Renal cortical epithelial cell (primary cell): ENCODE measurements around the gene CRP. TPM values are rescaled to one million over a fixed set of nuclear protein-coding genes. Genes with fewer than 3 reads are reported as not detected.
"Not testable (repeated sequence)": the region's sequence is repeated elsewhere in the genome, so short reads cannot be mapped to it uniquely, and the experiment has no call there.

Experiments used
- DNase-seq: peaks from one replicate; pipeline ENCODE4 v3.0.0-alpha.2; 2011; ENCODE audit warnings: low read depth
- total RNA-seq: library from RNA; depleted of rRNA; stranded (reverse); fragments of >200 nt; gene quantifications from 2 replicates; pipeline ENCODE4 v1.2.3, GENCODE V29; 2014

The CRP gene
- total RNA-seq, 1 donor from 2014 or later = not detected

DNA sequence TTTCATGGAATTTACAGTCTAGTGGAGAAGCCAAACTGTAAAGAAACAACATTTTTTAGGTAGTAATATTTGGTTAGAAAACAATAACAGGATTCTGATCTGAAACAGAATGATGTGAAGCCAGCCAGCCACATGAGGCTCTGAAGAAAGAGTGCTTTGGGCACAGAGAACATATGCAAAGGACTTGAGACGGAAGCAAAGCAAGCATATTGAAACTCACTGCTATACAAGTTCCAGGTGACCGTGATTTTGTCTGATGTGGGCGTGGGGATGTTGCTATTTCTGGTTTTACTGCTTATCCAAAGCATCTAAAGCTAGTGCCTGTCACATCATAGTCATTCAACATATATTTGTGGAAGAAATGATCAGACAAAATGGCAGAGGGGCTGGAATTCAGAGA is 14.7 kb downstream of the CRP start:
- no peak for DNase-seq

DNA sequence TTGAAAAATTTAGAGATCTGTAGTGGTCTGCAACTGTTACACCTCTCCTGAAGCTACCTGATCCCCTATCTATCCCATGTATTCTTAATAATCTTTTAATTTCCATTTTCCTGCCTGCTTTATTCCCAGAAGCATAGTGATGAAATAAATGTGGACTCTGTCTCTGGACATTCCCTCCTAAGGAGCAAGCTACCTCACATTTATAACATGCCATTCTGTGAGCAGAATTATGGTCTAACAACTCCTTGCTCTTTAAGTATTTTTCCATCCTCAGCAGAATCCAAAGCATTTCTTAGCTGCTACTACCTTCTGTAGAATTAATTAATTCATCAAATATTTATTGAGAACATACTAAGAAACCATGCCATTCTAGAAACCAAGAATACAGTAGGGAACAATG is 15.1 kb downstream of the CRP start:
- no peak for DNase-seq

DNA sequence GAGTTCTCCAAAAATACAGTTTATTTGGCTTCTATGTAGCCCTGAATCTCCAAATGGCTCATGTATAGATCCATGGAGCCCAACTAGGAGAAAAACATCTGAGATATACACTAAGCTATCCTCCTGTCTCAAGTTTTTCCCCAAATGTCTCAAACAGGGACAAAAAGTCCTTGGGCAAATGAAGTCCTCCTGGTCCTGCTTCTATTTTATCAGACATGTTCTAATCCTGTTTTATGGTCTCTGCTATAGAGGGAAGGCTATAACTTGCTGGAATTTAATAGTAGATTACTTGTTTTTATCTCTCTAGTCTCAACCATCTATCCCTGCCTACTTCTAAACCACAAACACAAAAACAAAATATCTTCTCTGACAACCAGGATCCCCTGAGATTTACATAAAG is 26.9 kb downstream of the CRP start:
- DNase-seq = no peak

DNA sequence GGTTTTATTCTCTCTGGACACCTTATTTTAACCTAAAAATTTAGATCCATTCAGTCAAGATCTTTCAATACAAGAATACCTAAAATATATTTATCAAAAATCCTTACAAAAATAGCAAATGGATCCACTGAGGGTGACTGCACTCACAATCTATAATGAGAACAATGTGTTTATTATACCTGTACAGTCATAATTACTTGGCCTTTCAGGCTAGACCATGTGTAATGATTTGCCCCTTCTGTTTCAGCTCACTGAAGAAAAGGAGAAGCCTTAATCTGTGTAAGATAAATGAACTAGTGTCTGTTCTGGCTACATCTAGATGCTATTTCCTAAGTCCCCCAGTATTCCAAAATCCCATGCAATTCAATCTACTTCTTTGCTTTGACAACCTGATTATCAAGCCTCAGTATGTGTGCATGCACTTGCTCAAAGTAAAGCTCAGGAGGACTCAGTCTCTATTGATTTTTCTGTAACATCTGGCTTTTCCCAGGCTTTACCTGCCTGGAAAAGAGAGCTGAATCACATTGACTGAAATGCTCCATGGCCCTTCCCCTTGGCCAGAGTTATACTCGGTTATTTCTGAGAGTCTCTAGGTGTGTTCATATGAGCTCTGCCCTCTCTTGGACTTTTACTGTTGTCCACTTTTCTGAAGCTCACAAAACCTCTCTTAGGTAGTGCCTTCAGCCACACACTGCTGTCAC is 27.6 kb downstream of the CRP start:
- no peak for DNase-seq

DNA sequence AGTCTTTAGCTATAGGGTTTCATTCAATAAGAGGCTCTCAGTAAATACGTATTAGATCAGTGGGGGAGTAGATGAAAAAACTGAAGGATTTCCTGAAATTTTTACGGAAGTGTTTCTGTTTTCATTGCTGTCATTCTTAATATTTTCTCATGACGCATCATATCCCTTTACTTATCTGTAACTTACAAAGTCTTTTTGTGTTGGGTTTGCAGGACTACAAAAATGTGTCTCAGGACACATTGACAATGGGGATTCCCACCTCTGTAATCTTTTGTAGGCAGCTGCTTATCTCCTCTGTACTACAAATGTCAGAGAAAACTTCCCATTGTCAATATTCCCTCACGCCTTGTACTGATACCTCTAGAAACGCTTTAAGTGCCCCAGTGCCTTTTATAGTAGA is 35.5 kb downstream of the CRP start:
- DNase-seq = no peak

DNA sequence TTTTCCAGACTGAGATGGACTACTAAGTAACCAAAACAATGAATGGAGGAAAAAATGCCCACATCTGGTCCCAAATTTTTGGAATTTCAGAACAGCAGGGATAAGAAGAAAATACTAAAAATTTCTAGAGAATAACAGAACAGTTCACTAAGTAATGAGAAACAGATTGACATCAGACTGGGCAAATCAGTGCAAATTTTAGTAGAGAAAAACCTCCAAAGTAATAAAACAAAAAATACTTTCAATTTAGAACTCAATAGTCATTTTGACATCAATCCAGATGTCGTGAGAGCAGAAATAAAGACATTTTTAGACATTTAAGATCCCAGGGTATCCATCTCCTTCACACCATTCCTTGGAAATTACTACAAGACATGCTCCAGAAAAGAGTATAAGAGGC is 39.3 kb downstream of the CRP start:
- DNase-seq = no peak

DNA sequence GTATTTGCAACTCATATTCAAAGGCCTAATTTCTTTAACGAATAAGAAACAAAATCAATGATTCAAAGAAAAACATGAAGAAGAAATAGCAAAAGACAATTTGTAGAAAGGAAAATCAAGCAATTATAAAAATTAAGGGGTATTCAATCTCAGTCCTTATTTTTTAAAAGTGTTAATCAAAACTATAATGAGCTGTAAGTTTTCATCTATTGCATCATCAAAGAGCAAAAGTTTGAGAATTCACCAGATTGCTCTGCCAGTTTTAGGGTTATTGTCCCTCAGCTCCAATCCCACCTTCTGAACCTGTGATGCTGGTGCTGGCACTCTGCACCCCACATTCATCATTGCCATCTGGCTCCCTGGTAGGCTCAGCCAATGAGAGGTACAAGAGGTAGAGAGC is 42.0 kb downstream of the CRP start:
- DNase-seq = not testable (repeated sequence)

DNA sequence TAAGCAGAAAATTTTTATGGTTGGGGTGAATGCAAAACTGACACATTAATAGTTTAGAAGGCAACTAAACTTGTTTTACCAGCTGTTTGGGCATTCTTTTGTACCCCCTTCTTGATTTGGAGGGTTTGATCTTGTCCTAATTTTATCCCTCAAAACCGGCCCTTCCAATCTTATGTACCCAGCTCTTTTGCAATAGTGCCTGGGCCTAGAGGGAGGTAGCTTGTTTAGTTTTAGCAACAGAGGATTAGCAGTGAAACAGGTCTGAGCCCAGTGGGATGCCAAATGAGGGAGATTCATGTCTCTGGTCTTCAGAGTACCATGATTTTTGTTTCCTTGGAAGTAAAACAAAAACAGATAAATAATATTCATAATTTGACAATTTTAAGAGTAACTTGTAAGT is 45.1 kb downstream of the CRP start:
- DNase-seq = no peak

DNA sequence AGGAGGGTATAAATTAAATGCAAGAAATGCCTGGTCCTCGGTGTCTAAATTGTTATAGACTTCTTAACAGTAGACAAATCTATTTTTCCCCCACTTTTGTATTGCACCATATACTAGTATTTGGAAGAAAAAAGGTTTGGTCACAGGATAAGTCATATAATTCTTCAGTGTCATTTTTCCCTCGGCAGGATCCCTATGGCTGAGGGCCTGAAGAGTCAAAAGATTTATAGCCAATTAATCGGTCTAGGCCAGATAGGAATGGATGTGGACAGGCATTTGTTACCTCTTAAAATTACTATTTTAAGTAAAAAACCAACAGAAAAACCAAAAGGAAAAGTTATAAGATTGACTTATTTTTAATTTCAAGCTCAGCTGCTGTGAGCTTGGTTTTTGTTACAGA is 45.6 kb downstream of the CRP start:
- no peak for DNase-seq

DNA sequence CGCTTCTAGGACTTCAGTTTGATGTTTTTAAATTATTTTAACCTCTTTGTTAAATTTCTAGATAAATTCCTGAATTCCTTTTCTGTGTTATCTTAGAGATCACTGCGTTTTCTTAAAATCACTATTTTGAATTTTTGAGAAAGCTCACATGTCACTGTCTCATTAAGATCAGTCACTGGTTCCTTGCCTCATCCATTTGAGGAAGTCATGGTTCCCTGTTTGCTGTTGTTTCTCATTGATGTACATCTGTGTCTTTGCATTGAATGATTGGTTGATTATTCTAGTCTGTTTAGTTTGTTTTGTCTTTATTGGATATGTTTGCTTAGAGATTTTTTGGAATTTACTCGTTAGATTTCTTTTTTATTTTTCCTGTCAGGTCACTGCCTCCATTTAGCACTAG is 50.1 kb downstream of the CRP start:
- DNase-seq = no peak

DNA sequence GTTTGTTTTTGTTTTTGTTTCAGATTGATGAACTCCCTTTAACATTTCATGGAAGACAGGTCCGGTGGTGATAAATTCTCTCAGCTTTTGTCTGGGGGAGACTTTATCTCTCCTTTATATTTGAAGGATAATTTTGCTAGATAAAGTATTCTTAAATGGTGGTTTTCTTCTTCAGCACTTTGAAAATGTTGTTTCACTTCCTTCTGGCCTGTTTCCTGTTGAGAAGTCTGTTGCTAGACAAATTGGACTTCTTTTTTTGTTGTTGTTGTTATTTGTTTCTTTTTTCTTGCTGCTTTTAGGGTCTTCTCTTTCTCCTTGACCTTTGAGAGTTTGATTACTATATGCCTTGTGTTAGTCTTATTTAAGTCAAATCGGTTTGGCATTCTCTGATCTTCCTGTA is 50.8 kb downstream of the CRP start:
- no peak for DNase-seq

Other genes with a start within 250 kb of the CRP start
- gene OR10J5, start 178.6 kb downstream of the CRP start, total RNA-seq = not detected in 2 replicates
- not detected in 2 replicates for gene APCS, start 126.8 kb downstream of the CRP start, total RNA-seq
- 34.0 and 69.3 TPM in 2 replicates for gene DUSP23, start 66.4 kb upstream of the CRP start, total RNA-seq
- gene FCRL6, start 87.8 kb upstream of the CRP start, total RNA-seq = 0.05 TPM in 1 of 2 replicates, not detected in the other
- 0.30 and 2.6 TPM in 2 replicates for gene SLAMF8, start 112.3 kb upstream of the CRP start, total RNA-seq
- not detected in 2 replicates for gene VSIG8, start 148.1 kb upstream of the CRP start, total RNA-seq
- gene CFAP45, start 185.6 kb upstream of the CRP start, total RNA-seq = 0.25 and 0.69 TPM in 2 replicates
- 526 and 548 TPM in 2 replicates for gene TAGLN2, start 210.9 kb upstream of the CRP start, total RNA-seq
- not detected in 2 replicates for gene IGSF9, start 231.0 kb upstream of the CRP start, total RNA-seq
- gene SLAMF9, start 239.6 kb upstream of the CRP start, total RNA-seq = not detected in 2 replicates